Ovary (tissue), 3 donors: ENCODE data around the gene PRDM4.

Experiments
- CTCF ChIP-seq, 3 donors: fragments of 450-650 bp in 2 of 3; fragments of 200-600 bp in 1 of 3; IDR thresholded peaks; one replicate each; pipeline versions ENCODE4 v1.5.1 to v1.8.0; 2016 to 2022; ENCODE audit warnings: antibody characterized with exemption in 3 of 3, mild to moderate bottlenecking in 1 of 3
- EP300 ChIP-seq: sonication (generic); formaldehyde crosslinking; IDR thresholded peaks from one replicate; pipeline ENCODE4 v1.6.1; 2017; ENCODE audit warnings: antibody characterized with exemption
- POLR2A ChIP-seq: fragments of 450-650 bp; IDR thresholded peaks from one replicate; pipeline ENCODE4 v1.6.1; 2017; ENCODE audit warnings: antibody characterized with exemption, mild to moderate bottlenecking, moderate library complexity
- donor health status: DM: no; HTN: no; CAD: no.

DNA sequence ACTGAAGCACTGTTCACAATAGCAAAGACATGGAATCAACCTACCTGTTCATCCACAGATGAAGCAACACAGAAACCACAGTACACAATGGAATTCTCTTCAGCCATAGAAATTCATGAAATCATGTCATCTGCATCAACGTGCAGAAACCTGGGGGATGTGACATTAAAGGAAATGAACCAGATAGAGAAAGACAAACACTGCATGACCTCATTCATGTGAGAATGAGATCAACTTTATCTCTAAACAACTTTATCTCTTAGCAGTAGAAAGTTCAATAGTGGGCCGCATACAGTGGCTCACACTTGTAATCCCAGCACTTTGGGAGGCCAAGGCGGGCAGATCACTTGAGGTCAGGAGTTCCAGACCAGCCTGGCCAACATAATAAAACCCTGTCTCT is 33.5 kb upstream of the PRDM4 start:
- TF ChIP-seq CTCF (IDR thresholded peaks at IDR 0.05) (no peak), EP300 (no peak), POLR2A (no peak)
